HepG2 (cell line): Measurements from ENCODE around the gene MYO18B. TPM values are rescaled to one million over a fixed set of nuclear protein-coding genes. Genes with fewer than 3 reads are reported as not detected.

ENCODE experiments used
- ATAC-seq: fragments of 200-7000 bp; cut with Tn5 transposase; 3 replicates; pipeline ENCODE4 v1.9.1; 2020; ENCODE audit warnings: mild to moderate bottlenecking, moderate library complexity
- BruUV-seq: library from RNA; stranded (reverse); fragments of 400-500 nt; replicated peaks from 2 replicates; lab custom pipeline; 2021; lab: Mats Ljungman, UMichigan
- CTCF ChIA-PET: fragments of 300-600 bp; formaldehyde crosslinking; extraction: SDS; loops from one replicate; lab custom pipeline; 2021; ENCODE audit warnings: low total read pairs, inconsistent platforms, low intra/inter-chr PET ratio; lab: Yijun Ruan, JAX
- POLR2A ChIA-PET: fragments of 350-600 bp; sonication (Branson Sonifier 250); formaldehyde crosslinking; loops from one replicate; lab custom pipeline; 2020; ENCODE audit warnings: antibody characterized with exemption, inconsistent platforms; lab: Yijun Ruan, JAX
- DNase-seq: peaks from one replicate; pipeline ENCODE4 v3.0.0-alpha.2; 2015; ENCODE audit warnings: low spot score
- FAIRE-seq: peaks from 3 replicates; lab custom pipeline; 2011; peaks lifted over from hg19 to GRCh38; lab: Jason Lieb, UNC
- H2AFZ ChIP-seq: one replicate; pipeline ENCODE4 v1.6.1; 2011; ENCODE audit warnings: low read length, inconsistent platforms
- H3K27ac ChIP-seq: fragments of 300-600 bp; 3 replicates; pipeline ENCODE4 v1.8.0; 2011; ENCODE audit warnings: mixed run types, mild to moderate bottlenecking, mixed read lengths, low read length, inconsistent platforms; ENCODE audit not compliant: insufficient read depth; ENCODE audit errors: extremely low read length
- H3K27me3 ChIP-seq, 2 experiments: fragments of 200-600 bp in 1 of 2; 2 replicates in 1 of 2; 3 replicates in 1 of 2; pipeline versions ENCODE4 v1.6.0 to v1.8.0; 2011; ENCODE audit warnings: low read length in 2 of 2, mild to moderate bottlenecking in 2 of 2, moderate library complexity in 2 of 2, inconsistent platforms in 1 of 2; ENCODE audit not compliant: insufficient read depth in 2 of 2, control insufficient read depth in 1 of 2
- H3K36me3 ChIP-seq, 2 experiments: fragments of 200-600 bp in 1 of 2; replicated peaks in 1 of 2; 2 replicates in 1 of 2; 3 replicates in 1 of 2; pipeline versions ENCODE4 v1.5.1 to v1.8.0; 2011; ENCODE audit warnings: low read length in 2 of 2, inconsistent platforms in 1 of 2; ENCODE audit not compliant: insufficient read depth in 2 of 2, control insufficient read depth in 1 of 2
- H3K4me1 ChIP-seq: 2 replicates; pipeline ENCODE4 v1.5.1; 2012; ENCODE audit warnings: low read length, inconsistent platforms; ENCODE audit not compliant: insufficient read depth
- H3K4me2 ChIP-seq: 2 replicates; pipeline ENCODE4 v1.6.0; 2011; ENCODE audit warnings: low read depth, low read length, inconsistent platforms
- H3K4me3 ChIP-seq, 3 experiments: fragments of 200-600 bp in 1 of 3; sonication (generic), shearing (Covaris generic) in 1 of 3; replicated peaks in 1 of 3; 2 replicates each; pipeline ENCODE4 v1.5.1; 2011 to 2016; ENCODE audit warnings: low read length in 3 of 3, inconsistent platforms in 2 of 3, low read depth in 2 of 3, mild to moderate bottlenecking in 2 of 3, control low read depth in 1 of 3, mixed read lengths in 1 of 3; ENCODE audit not compliant: insufficient read depth in 1 of 3
- H3K79me2 ChIP-seq: one replicate; pipeline ENCODE4 v1.6.1; 2011; ENCODE audit warnings: low read length, inconsistent platforms; ENCODE audit not compliant: insufficient read depth
- H3K9ac ChIP-seq: 2 replicates; pipeline ENCODE4 v1.6.0; 2011; ENCODE audit warnings: mild to moderate bottlenecking, low read depth, low read length, inconsistent platforms; ENCODE audit not compliant: insufficient read depth
- H3K9me3 ChIP-seq: 2 replicates; pipeline ENCODE4 v1.5.1; 2012; ENCODE audit warnings: mild to moderate bottlenecking, low read length
- H4K20me1 ChIP-seq: 2 replicates; pipeline ENCODE4 v1.6.0; 2011; ENCODE audit warnings: inconsistent platforms, mild to moderate bottlenecking, low read length, moderate library complexity; ENCODE audit not compliant: insufficient read depth
- PCBP2 ChIP-seq: fragments of 200-400 bp; formaldehyde crosslinking; optimal IDR thresholded peaks from 2 replicates; pipeline ENCODE3; 2018; ENCODE audit warnings: low read length, low read depth; ENCODE audit not compliant: poor library complexity, severe bottlenecking
- PLRG1 ChIP-seq: fragments of 450-650 bp; conservative IDR thresholded peaks from 2 replicates; pipeline ENCODE4 v1.6.1; 2016
- TFAP4 ChIP-seq: sonication (generic); IDR thresholded peaks from 2 replicates; pipeline ENCODE4 v1.6.1; 2016; ENCODE audit warnings: low read depth, borderline replicate concordance
- THAP7 ChIP-seq: sonication (generic); formaldehyde crosslinking; IDR thresholded peaks from 2 replicates; pipeline ENCODE4 v1.8.1; 2023; ENCODE audit warnings: mild to moderate bottlenecking, missing genetic modification reagents
- WGBS: methylation state at CpG from one replicate; pipeline ENCODE4 v1.1.6; 2017; ENCODE audit warnings: low lambda C conversion rate; 5-methylcytosine and 5-hydroxymethylcytosine counted together
- in situ Hi-C: cut with HindIII; loops from 2 replicates; pipeline ENCODE4 v1.10.0; 2017; ENCODE audit warnings: low pct_unique_long_range_greater_than_20kb; ENCODE audit not compliant: extremely low pct_ligation_motif_present
- intact Hi-C: fragments of 100-400 bp; cut with micrococcal nuclease; formaldehyde crosslinking; loops from one replicate; pipeline ENCODE4 v1.10.0; 2022; ENCODE audit not compliant: unreplicated experiment
- polyA plus RNA-seq, 8 experiments: library from polyadenylated mRNA; depleted of rRNA in 3 of 8; stranded (reverse) in 7 of 8; unstranded in 1 of 8; fragments of >200 nt; fragmentation: Illumina TruSeq in 4 of 8; extraction: Trizol in 4 of 8; gene quantifications; 2 replicates each; pipeline versions ENCODE4 v1.2.1 to v1.2.3, GENCODE V29; 2011 to 2016; ENCODE audit warnings: low read depth in 4 of 8, missing spikeins in 1 of 8, mixed read lengths in 1 of 8; ENCODE audit not compliant: insufficient read depth in 1 of 8
- total RNA-seq, 5 experiments: library from RNA; depleted of rRNA; stranded (reverse); fragments of >200 nt; fragmentation: Illumina TruSeq; extraction: Trizol; gene quantifications; 2 replicates each; pipeline ENCODE4 v1.2.3, GENCODE V29; 2016; ENCODE audit warnings: low read depth in 1 of 5

The MYO18B gene
- total and polyA plus RNA-seq, 2 of the 13 experiments (the other 11 are each of a cell fraction or from before 2014, with no cell fraction given) = 0.01 TPM; not detected in 1

- no peaks in the 10 kb centered on the region for H3K9me3 ChIP-seq
- peak; percentile 79 for TF ChIP-seq PCBP2
- TF ChIP-seq THAP7 = no peak
- TF ChIP-seq PLRG1 = 0 out of 2 replicates have a peak, but pooled peaks have one; percentile 25
- H3K4me2 ChIP-seq = no peak overlapping the region
- H4K20me1 ChIP-seq = no peaks in the 10 kb centered on the region; the same call in 1 of the 2 replicates
- no peaks in the 10 kb centered on the region for H3K79me2 ChIP-seq
- no peak overlapping the region for H3K27ac ChIP-seq
- H3K27me3 ChIP-seq = no peaks in the 10 kb centered on the region
- no peaks in the 10 kb centered on the region for H3K4me1 ChIP-seq
- WGBS = 95% methylated on average over 2 of the region's 2 CpGs
- in situ Hi-C loops (no loop called here), intact Hi-C loops (no loop called here)
- no peak overlapping the region for H2AFZ ChIP-seq
- ChIA-PET CTCF (no interaction called here), POLR2A (no interaction called here)
- DNase-seq (no peak), FAIRE-seq (no peak), ATAC-seq (no peak)
- peaks cover 0 to 16% of the 10 kb centered on the region in 2 experiments; a peak in 2 of 5 replicates for H3K36me3 ChIP-seq
- no peak overlapping the region for H3K9ac ChIP-seq
- BruUV-seq = no TSS peak
- no peak overlapping the region for H3K4me3 ChIP-seq
Observed at GRCh38 chr22:25697978-25698377, 44.0 kb upstream of the MYO18B start.

GRCh38 chr22:25698461-25698860 lies 43.5 kb upstream of the MYO18B start:
- in situ Hi-C loops = no loop called here
- H3K36me3 ChIP-seq = peaks cover 0 to 17% of the 10 kb centered on the region in 2 experiments; a peak in 2 of 5 replicates
- WGBS = 85% methylated on average over 7 of the region's 7 CpGs
- H3K27me3 ChIP-seq = no peaks in the 10 kb centered on the region
- CTCF ChIA-PET = no interaction called here
- no peak overlapping the region for H3K4me2 ChIP-seq
- H4K20me1 ChIP-seq = no peaks in the 10 kb centered on the region; the same call in 1 of the 2 replicates
- H3K4me3 ChIP-seq = no peak overlapping the region
- no peak for DNase-seq
- FAIRE-seq = no peak
- H3K4me1 ChIP-seq = no peaks in the 10 kb centered on the region
- TF ChIP-seq TFAP4 = no peak
- TF ChIP-seq, all 625 proteins: peak for 0
- no TSS peak for BruUV-seq
- H2AFZ ChIP-seq = no peak overlapping the region
- ATAC-seq = no peak
- intact Hi-C loops = no loop called here
- no peaks in the 10 kb centered on the region for H3K9me3 ChIP-seq
- H3K9ac ChIP-seq = no peak overlapping the region
- POLR2A ChIA-PET = no interaction called here
- no peak overlapping the region for H3K27ac ChIP-seq
- H3K79me2 ChIP-seq = no peaks in the 10 kb centered on the region
